ENCODE data around the gene TSKU.

The TSKU gene

GRCh38 chr11:76744186-76745043 lies 38.7 kb upstream of the TSKU start:
- Histone ChIP-seq H4K20me1 (ENCODE audit: insufficient read depth, low read length) (peaks cover 2% of the 10 kb centered on the region), H3K9me3 (ENCODE audit: insufficient read depth, low read length, severe bottlenecking) (no peaks in the 10 kb centered on the region), H2AFZ (ENCODE audit: low read depth, low read length) (no peak overlapping the region), H3K79me2 (ENCODE audit: insufficient read depth, low read length) (no peaks in the 10 kb centered on the region), H3K4me1 (ENCODE audit: insufficient read depth, low read length) (no peaks in the 10 kb centered on the region), H3K27me3 (ENCODE audit: insufficient read depth, low read length, poor library complexity) (peaks cover 13% of the 10 kb centered on the region), H3K36me3 (ENCODE audit: insufficient read depth, low read length) (no peaks in the 10 kb centered on the region), H3K9ac (ENCODE audit: low read depth, low read length) (no peak overlapping the region), H3K4me2 (ENCODE audit: insufficient read depth, low read length) (no peak overlapping the region), H3K4me3 (ENCODE audit: low read depth in 1 of 2, low read length in 2 of 2) (no peak overlapping the region), H3K27ac (ENCODE audit: low read length) (no peak overlapping the region)
- DNase-seq, result no peak
- TF ChIP-seq EZH2 (IDR thresholded peaks at IDR 0.05; ENCODE audit: borderline replicate concordance, low read depth, low read length, severe bottlenecking), result no peak
- no peak for TF ChIP-seq CTCF (IDR thresholded peaks at IDR 0.05; ENCODE audit: borderline replicate concordance, extremely low read depth, low read length, poor library complexity, severe bottlenecking)
- no peak for ATAC-seq (ENCODE audit: insufficient read depth, low read depth)

- peaks cover 15% of the 10 kb centered on the region for H3K27me3 ChIP-seq (ENCODE audit: insufficient read depth, low read length, poor library complexity)
- TF ChIP-seq EZH2 (IDR thresholded peaks at IDR 0.05; ENCODE audit: borderline replicate concordance, low read depth, low read length, severe bottlenecking), result no peak
- no peak for TF ChIP-seq CTCF (IDR thresholded peaks at IDR 0.05; ENCODE audit: borderline replicate concordance, extremely low read depth, low read length, poor library complexity, severe bottlenecking)
- peaks cover 2% of the 10 kb centered on the region for H4K20me1 ChIP-seq (ENCODE audit: insufficient read depth, low read length)
- DNase-seq, result no peak
- no peak overlapping the region for H3K27ac ChIP-seq (ENCODE audit: low read length)
- H3K9ac ChIP-seq (ENCODE audit: low read depth, low read length), result no peak overlapping the region
- no peak for ATAC-seq (ENCODE audit: insufficient read depth, low read depth)
- H2AFZ ChIP-seq (ENCODE audit: low read depth, low read length), result no peak overlapping the region
- no peaks in the 10 kb centered on the region for H3K4me1 ChIP-seq (ENCODE audit: insufficient read depth, low read length)
- H3K79me2 ChIP-seq (ENCODE audit: insufficient read depth, low read length), result no peaks in the 10 kb centered on the region
- no peak overlapping the region for H3K4me2 ChIP-seq (ENCODE audit: insufficient read depth, low read length)
- H3K36me3 ChIP-seq (ENCODE audit: insufficient read depth, low read length), result no peaks in the 10 kb centered on the region
- H3K4me3 ChIP-seq (ENCODE audit: low read depth in 1 of 2, low read length in 2 of 2), result no peak overlapping the region
- no peaks in the 10 kb centered on the region for H3K9me3 ChIP-seq (ENCODE audit: insufficient read depth, low read length, severe bottlenecking)
Measured at GRCh38 chr11:76745044-76745376, 38.1 kb upstream of the TSKU start.

- Histone ChIP-seq H3K4me1 (ENCODE audit: insufficient read depth, low read length) (no peaks in the 10 kb centered on the region), H3K36me3 (ENCODE audit: insufficient read depth, low read length) (no peaks in the 10 kb centered on the region), H3K4me2 (ENCODE audit: insufficient read depth, low read length) (no peak overlapping the region)
Measured at GRCh38 chr11:76745561-76746207, 37.5 kb upstream of the TSKU start.

More at GRCh38 chr11:76745561-76746207, 37.5 kb upstream of the TSKU start:
- Histone ChIP-seq H3K79me2 (ENCODE audit: insufficient read depth, low read length) (no peaks in the 10 kb centered on the region), H4K20me1 (ENCODE audit: insufficient read depth, low read length) (peaks cover 2% of the 10 kb centered on the region), H3K27ac (ENCODE audit: low read length) (no peak overlapping the region), H2AFZ (ENCODE audit: low read depth, low read length) (no peak overlapping the region), H3K27me3 (ENCODE audit: insufficient read depth, low read length, poor library complexity) (peaks cover 17% of the 10 kb centered on the region), H3K4me3 (ENCODE audit: low read depth in 1 of 2, low read length in 2 of 2) (no peak overlapping the region), H3K9ac (ENCODE audit: low read depth, low read length) (no peak overlapping the region), H3K9me3 (ENCODE audit: insufficient read depth, low read length, severe bottlenecking) (no peaks in the 10 kb centered on the region)
- TF ChIP-seq EZH2 (IDR thresholded peaks at IDR 0.05; ENCODE audit: borderline replicate concordance, low read depth, low read length, severe bottlenecking) (no peak), CTCF (IDR thresholded peaks at IDR 0.05; ENCODE audit: borderline replicate concordance, extremely low read depth, low read length, poor library complexity, severe bottlenecking) (no peak)
- ATAC-seq (ENCODE audit: insufficient read depth, low read depth) (no peak), DNase-seq (no peak)
